Muscle of arm (tissue), 12 donors: Measurements from ENCODE around the gene TPD52L2. TPM values are rescaled to one million over a fixed set of nuclear protein-coding genes. Genes with fewer than 3 reads are reported as not detected.
"Not testable (repeated sequence)": the region's sequence is repeated elsewhere in the genome, so short reads cannot be mapped to it uniquely, and the experiment has no call there.

Experiments used
- DNase-seq: peaks from one replicate; pipeline ENCODE4 v3.0.0-alpha.2; 2013
- polyA plus RNA-seq, 12 donors: library from polyadenylated mRNA; unstranded; fragments of 120-200 nt; gene quantifications; one replicate each; pipeline ENCODE4 v1.2.1, GENCODE V29; 2013; ENCODE audit not compliant: insufficient read length in 12 of 12

The TPD52L2 gene
- polyA plus RNA-seq, 12 donors: 69.3 to 87.5 (median 77.7) TPM; not detected in 1

DNA sequence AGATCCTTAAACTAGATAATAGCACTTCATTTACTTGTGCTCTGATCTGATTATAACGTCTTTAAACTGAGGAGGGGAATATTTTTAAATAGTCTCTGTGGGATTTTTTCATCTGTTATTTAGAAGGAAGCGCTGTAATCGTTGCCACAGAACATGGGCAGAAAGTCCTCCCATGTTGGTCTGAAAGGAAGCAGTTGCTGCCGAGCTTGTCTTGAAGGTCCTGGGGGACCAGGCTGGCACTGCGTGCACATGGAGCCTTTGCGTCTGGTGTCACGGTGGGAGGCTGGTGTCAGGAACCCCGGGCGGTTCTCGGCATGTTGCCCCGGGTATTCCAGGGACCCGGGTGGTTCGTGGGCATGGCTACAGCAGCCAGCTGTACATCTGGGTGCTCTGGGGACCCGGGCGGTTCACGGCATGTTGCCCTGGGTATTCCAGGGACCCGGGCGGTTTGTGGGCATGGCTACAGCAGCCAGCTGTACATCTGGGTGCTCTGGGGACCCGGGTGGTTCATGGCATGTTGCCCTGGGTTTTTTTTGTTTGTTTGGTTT is 11.5 kb downstream of the TPD52L2 start:
- no peak for DNase-seq

DNA sequence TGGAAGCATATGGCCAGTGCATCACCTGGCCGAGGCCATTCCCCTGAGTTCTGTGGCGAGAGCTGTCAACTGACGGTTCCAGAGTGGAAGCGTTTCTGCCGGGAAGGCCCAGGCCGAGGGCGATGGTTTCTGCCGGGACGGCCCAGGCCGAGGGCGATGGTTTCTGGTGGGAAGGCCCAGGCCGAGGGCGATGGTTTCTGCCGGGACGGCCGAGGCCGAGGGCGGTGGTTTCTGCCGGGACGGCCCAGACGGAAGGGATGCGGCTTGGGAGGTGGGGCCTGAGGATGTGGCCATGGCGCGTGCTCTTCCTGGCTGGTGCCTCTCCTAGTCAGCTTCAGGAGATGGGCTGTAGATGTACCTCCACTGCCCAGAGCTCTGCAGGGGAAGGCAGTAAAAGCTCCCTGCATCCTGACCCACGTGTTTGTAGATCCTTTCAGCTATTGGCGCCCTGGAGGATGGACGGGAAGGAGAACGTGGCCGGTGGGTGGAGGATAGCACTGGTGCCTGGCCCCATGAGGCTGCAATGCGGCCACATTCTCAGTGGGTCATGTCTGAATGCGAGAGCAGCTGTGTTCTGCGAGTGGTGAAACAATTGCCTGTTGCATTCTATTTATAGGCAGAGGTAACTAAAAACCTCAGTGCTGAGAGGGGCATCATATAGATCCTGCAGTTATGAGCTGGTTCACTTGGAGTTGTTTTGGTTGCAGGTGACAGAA is 12.8 kb downstream of the TPD52L2 start:
- no peak for DNase-seq

DNA sequence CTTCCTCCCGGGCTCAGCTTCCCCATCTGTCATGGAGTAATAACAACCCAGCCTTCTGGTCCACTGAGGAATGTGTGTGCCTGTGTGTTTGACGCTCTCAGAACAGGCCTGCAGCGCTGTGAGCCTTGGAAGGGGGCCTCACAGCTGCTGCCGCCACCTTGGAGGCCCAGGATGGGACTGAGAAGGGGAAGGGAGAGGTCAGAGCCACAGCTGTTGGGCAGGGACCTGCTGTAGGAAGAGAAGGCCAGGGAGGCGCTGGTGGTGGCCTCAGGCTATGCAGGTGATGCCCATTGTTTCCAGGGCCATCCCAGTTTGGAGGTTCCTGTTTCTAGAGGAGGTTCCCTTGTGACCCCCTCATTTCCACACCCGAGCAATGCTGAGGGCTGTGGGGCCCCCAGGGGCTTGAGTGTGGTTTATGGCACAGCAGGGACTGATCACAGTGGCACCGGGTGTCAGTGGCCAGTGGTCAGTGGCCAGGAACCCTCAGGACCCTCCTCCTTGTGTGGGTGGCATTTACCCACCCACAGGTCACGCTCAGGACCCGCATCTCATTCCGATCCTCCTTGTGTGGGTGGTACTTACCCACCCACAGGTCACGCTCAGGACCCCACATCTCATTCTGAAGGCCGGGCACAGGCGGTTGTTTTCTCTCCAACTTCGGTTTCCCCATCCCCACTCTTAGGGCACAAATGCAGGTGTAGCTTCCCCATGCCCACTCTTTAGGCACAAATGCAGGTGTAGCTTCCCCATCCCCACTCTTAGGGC is 14.0 kb downstream of the TPD52L2 start:
- DNase-seq: no peak

DNA sequence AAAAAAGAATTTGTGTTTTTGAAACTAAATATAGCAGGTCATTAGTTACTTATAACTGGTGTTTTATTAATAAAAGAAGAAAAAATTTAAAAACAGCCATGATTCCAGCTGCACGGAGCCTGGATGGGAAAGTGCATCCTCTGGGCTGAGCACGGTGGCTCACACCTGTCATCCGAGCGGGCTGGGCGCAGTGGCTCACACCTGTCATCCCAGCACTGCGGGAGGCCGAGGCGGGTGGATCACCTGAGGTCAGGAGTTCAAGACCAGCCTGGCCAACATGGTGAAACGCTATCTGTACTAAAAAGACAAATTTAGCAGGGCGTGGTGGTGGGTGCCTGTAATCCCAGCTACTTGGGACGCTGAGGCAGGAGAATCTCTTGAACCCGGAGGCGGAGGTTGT is 15.8 kb downstream of the TPD52L2 start:
- not testable (repeated sequence) for DNase-seq

DNA sequence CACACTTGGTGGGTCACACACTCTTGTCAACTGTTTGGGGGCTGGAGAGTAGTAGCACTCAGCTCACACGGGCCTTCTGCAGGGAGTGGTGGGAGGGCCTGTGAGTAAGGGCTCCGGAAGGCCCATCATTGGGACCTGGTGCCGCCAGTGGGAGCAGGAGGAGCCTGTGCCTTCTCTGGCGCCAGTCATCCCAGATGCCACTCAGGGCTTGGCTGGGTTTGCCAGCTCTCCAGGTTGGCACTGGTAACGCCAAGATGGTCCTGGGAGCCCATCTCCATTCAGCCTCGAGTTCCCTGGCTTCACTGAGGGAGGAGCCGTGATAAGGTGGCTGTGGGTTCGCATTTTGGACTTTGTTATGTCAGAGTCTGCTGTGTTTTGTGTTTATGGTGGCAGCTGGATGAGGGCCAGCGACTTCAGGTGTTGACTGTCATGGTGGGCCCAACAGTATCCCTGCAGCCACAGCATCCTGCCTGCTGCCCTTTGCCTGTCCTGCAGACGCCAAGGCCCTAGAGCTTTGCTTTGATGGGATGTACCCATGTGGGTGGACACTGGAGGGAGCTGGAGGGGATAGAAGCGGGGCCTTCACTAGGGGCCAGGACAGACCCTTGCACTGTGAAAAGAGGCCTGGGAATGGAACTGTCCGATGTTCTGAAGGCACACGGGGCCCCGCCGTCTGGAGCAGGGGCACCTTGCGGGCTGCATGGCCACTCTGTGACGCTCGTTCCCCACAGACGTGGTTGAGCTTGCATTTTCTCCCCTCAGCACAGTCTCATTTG is 16.6 kb downstream of the TPD52L2 start:
- no peak for DNase-seq

DNA sequence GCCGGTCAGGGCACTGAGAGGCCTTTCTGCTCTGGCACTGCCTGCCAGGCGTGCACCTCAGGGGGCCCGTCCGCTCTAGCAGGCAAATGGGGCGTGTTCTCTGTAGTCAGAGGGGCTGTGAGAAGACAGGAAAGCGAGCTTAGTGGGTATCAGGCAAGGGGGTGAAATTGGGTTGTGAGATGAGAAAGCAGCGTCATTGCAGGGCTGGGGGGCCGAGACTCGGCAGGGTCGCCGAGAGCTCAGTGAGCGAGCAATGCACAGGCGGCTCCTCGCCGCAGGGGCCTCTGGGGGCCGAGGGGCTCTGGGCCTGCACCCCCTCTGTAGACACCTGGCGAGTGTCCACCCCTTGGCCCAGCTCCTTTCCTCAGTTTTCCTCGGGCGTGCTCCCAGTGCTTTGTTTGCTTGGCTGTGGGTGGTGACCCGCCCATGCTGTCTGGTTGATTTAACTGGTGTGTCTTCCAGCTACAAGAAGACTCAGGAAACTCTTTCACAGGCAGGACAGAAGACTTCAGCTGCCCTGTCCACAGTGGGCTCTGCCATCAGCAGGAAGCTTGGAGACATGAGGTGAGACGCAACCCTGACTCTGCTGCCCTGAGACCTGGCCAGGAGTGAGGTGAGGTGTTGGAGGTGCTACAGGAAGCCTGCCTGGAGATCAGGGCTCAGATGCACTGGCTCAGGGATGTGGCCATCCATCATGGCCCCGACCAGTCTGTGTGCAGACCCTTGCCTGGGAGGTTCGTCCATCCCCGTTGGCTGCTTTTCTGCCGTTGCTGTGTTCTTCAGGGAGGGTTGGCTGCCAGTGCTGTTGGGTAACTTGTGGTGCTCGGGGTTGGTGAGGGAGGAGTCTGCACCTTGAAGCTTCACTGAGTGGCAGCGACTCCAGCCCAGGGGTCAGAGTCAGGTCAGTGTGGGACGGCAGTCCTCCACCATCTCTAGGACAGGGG is 17.5 kb downstream of the TPD52L2 start:
- no peak for DNase-seq

DNA sequence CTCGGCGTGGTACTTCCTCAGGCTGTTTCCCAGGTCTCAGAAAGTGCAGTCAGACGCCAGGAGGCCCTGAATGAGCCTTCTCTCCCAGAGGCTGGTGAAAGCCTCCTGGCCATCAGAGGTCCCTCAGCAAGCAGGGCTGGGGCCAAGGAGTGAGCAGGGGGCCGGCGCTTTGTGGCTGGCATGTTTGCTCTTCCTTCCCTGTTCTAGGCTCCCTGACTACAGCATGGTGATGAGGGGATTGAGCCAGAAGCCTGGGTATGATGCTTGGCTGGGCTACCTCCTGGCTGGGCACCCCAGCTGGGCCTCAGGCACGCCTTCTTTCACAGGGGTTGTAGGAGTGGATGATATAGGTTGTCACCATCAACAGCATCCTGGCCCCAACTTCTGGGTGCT is 18.1 kb downstream of the TPD52L2 start:
- no peak for DNase-seq

DNA sequence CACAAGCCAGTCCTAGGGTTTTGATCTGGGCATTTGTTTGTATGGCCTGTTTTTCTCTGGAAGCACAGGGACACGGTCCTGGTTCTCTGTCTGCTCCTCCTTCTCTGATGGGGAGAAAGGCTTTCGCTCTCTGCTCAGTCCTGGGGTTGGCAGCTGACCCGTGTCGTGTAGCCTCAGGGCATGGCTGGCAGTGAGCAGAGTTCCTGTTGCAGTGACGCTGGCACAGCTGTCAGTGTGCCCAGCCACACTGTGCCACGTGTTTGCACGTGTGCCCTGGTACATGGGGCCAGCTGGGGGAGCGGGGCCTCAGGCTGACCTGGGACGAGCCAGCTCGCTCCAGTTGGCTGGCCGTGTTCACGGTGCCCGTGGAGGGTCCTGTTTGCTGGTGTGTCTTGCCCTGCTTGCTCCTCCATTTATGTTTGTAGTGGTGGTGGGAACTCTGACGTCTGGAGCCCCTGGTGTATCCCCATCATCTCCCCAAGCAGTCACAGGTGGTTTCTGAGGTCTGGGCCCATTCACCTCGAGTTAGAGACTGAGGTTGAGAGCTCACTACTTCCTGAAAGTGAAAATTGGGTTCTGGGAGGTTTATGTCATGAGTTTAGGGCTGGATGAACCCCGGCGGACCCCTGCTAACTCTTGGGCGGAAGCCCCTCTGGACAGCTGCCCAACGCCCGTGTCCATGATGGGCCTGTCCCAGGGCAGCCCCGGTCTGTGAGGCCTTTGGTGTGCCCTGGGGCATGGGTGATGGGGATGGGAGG is 19.6 kb downstream of the TPD52L2 start:
- no peak for DNase-seq

DNA sequence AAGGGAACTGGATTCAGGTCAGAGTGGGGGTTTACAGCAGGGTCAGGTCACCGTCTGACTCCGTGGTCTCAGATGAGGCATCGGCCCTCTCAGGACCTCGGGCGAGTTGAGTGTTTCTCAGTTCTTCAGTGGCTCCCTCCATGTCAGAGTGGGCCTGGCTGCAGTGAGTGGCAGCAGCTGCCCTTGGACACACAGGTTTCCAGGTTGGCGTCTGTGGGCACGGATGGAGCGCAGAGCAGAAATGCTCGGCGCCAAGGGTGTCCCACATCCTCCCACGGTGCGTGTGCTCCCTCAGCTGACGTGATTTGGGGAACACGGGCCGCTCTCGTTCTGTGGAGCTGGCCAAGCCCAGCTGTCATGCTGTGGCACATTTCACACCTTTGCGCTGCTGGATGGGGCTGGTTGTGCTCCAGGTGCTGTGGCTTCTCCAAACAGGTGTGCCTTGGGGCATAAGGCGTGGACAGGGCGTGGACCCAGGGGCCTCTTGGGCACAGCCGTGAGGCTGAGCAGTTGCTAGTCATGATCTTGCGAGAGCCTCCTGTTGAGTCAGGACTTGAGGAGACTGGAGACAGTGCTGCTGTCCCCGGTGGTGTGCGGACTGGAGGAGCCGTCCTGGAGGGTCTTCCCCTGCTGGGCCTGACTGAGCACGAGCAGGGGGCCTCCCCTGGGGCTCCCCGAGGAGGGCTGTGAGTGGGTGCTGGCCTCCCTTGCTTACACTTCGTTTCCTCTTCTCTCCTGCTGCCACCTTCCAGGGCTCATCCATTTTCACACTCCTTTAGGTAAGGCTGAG is 20.4 kb downstream of the TPD52L2 start:
- no peak for DNase-seq

DNA sequence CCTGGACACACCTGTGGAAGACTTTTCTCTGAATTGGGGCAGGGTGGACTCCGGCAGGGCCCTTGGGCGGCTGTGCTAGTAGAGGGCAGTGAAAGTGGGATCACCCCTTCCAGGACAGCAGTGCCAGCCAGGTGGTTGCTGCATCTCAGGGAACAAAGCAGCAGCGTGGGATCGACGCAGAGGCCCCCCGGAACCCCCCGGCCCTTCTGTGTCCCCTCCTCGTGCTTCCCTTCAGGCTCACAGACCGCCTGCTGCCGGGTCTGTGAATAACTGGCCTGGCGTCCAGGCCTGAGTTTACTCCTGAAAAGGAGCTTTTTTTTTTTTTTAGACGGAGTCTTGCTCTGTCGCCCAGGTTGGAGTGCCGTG is 21.0 kb downstream of the TPD52L2 start:
- DNase-seq: no peak

DNA sequence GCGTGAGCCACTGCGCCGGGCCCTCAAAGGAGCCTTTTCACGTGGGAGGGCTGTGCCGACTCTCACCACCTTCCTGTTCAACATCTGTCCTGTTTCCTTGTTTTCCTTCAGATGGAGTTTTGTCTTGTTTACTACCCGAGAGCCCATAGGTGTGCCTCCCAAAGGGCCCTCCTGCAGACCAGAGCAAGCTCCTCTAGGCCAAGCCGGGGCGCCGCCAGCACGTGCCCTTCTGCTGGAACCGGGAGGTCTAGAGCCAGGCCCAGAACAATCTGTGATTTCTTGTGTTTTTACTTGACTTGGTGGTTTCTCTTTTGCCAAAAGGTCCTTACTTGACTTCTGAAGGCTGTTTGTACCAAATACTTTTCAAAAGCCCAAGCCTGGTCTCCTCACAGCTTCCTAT is 21.9 kb downstream of the TPD52L2 start:
- no peak for DNase-seq

DNA sequence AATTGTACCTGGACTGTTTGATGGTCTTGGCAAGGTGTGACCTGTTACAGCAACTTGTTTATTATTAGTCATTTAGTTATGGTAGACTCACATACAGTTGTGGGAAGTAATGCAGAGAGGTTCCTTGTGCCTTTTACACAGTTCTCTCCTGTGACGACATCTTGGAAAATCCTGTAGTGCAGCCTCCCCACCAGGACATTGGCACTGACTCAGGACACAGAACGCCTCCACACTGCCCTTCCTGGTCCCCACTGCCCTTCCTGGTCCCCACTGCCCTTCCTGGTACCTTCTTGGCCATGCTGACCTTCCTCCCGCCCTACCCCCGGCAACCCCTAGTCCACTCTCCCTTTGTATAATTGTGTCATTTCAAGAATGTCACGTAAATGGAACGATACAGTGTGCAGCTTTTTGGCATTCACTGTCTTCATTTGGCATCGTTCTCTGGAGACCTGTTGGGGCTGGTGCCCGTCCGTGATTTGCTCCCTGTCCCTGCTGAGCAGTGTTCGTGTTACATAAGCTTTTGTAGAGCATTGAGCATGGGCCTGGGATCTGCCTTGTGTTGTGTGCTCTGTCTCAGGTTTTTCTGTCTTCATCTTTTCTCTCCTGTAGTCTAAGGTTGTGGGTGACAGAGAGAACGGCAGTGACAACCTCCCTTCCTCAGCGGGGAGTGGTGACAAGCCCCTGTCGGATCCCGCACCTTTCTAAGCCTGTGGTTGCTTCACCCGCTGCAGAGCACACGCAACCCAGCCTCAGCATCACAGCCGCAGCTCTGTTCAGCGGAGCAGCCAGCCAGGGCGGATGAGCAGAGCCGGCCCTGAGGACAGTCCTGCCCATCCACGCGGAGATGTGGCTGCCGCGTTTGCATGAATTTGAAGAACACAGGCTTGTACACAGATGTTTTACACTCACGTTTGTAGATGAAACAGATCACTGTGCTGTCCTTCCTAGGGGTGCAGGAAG is 24.5 kb downstream of the TPD52L2 start:
- DNase-seq: no peak

DNA sequence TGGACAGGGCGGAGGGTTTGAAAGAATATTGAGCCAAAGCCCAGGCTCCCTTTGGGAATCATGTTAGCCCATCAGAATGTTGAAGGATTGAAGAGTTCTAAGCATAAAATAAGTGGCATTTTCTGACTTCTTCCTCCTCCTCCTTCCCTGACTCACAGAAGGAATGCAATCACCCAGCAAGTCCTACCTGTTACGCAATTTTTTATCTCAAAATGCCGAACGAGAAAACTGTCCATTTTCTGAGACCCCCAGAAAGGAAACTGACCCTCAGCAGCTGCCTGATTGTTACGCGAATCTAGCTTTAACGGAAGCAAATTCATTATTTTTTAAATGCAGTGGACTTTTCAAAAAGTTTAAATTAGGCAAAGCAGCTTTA is 25.1 kb downstream of the TPD52L2 start:
- DNase-seq: no peak

DNA sequence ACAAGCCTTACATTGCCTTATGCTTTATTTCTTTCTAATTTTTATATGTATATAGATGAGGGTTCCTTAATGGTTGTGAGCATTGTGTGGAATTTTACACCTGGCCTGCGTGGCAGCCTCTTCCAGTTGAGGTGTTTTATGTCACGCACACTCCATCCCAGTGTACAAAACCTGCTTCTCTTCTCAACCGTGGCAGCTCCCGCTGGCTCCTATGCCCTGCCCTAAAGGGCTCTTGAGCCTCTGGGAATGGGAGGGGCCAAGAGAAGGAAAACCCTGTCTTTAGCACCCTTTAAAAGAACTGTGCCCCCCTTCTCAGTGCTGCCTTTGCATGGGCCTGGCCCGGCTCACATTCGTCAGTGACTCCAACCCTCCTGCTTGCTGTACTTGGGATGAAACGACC is 25.5 kb downstream of the TPD52L2 start:
- DNase-seq: no peak

DNA sequence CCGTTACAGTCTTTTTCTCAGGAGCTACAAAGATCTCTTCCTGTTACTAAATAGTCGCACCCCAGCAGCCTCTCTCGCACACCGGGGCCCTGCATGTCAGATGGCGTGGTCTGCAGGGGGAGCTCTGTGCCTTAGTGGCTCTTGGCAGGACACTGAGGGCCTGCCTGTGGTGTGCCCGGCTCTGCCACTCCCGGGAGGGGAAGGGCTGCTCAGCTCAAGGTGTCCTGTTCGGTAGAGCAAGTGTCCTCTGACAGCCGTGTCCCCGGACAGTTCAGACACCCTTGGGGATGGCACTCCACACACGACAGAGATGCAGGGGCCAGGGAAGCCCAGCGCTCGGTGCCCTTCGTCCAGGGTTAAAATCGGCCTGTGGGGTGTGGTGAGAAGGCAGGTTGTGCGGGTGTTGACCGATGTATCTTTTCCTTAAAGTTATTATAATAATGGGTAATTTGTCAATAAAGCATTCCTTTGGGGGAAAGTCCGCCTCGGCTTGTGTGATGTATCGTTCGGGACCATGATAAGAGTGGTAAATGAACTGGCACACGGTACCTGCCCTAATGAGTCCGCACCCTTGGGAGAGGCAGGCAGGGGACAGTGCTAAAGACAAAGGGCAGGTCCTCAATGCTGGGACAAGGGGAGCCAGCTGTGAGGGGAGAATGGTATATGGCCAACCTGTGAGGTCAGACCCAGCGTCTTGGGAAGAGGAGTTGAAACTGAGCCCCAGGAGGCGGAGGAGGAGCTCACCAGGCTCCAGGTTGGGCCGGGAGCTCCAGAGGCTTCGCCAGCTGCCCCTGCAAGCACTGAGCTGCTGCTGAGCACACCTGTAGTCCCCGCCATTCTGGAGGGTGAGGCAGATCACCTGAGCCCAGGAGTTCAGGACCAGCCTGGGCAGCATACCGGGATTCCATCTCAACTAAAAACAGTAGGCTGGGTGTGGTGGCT is 26.3 kb downstream of the TPD52L2 start:
- no peak for DNase-seq

DNA sequence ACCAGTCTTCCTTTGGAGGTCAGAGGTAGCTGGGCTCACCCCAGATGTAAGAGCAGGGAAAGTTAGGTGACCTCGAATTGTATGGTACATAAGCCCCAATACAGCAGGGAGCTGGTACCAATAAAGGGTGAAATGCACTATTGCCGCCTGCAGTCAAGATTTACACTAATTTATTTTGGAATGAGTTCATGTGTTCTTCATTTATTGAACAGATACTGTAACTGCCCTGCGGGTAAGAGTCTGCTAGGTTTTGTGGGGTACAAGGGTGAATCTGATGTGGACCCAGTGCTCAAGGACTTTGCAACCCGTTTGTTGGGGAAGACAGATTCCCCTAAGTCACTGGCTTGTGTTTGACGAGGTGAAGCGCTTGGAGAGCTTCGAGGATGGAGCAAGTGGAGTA is 27.3 kb downstream of the TPD52L2 start:
- no peak for DNase-seq

DNA sequence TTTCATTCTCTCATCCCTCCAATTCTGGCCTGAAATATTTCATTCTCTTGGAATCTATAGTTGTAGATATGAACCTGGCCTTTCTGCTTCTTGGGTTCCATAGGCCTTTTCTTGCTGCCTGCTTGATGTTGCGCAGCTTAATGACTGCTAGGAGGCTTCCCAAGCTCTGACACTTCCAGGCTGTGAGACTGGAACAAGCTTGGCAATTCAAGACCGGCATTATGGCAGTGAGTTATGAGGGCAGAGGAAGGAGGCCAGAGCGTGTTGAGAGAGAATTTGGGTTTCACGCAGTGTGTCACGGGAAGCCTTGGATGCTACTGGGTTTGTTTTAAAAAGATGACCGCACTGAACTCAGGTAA is 28.9 kb downstream of the TPD52L2 start:
- DNase-seq: peak; percentile 14
